Esophagus muscularis mucosa (tissue), 4 donors: Measurements from ENCODE around the gene L1CAM.

Source experiments
- EP300 ChIP-seq: sonication (generic); formaldehyde crosslinking; IDR thresholded peaks from one replicate; pipeline ENCODE4 v1.6.1; 2017; ENCODE audit warnings: antibody characterized with exemption
- POLR2AphosphoS5 ChIP-seq, 2 donors: sonication (generic); formaldehyde crosslinking; IDR thresholded peaks; one replicate each; pipeline ENCODE4 v1.6.1; 2017; ENCODE audit warnings: antibody characterized with exemption in 2 of 2
- TF ChIP-seq, protein P1 (sequence below), 3 experiments: fragments of 200-600 bp in 2 of 3; fragments of 450-650 bp in 1 of 3; sonication (generic) in 2 of 3; IDR thresholded peaks; one replicate each; pipeline ENCODE4 v1.5.1; 2017 to 2019; ENCODE audit warnings: antibody characterized with exemption in 3 of 3, mild to moderate bottlenecking in 2 of 3, moderate library complexity in 1 of 3

DNA sequence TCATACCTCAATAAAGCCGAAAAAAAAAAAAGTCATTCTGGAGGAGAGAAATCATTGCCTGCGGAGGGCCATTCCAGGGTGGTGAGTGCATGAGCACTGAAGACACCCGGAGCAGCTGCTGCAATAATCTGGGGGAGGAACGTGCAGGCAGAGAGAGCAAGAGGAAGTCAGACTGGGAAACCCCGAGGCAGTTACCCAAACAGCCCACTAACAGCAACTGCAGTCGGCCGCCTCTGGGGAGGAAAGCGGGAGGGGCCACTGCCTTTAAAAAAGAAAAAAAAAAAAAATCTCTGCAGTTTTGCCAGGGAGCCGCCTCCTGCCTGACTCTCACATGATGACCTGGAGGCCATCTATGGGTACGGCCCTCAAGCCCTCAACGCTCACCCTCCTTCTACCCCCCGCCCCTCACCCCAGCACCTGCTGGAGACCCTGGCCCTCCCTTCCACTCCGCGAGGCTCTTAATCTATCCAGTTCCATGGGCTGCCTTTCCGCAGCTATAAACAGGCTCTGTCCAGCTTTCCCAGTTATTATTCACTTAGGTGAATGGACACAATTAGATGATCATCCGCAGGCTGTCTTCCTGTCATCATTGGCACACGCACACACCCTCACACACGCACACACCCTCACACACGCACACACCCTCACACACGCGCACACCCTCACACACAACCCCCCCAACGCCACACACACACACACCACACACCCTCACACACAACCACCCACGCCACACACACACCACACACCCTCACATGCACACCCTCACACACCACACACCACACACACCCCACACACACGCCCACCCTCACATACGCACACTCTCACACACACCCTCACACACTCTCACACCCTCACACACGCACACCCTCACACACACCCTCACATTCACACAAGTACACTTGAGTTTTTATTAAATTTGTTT, 15.1 kb upstream of the L1CAM start:
- TF ChIP-seq, protein P1, sequence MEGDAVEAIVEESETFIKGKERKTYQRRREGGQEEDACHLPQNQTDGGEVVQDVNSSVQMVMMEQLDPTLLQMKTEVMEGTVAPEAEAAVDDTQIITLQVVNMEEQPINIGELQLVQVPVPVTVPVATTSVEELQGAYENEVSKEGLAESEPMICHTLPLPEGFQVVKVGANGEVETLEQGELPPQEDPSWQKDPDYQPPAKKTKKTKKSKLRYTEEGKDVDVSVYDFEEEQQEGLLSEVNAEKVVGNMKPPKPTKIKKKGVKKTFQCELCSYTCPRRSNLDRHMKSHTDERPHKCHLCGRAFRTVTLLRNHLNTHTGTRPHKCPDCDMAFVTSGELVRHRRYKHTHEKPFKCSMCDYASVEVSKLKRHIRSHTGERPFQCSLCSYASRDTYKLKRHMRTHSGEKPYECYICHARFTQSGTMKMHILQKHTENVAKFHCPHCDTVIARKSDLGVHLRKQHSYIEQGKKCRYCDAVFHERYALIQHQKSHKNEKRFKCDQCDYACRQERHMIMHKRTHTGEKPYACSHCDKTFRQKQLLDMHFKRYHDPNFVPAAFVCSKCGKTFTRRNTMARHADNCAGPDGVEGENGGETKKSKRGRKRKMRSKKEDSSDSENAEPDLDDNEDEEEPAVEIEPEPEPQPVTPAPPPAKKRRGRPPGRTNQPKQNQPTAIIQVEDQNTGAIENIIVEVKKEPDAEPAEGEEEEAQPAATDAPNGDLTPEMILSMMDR (IDR thresholded peaks at IDR 0.05) = no peak
- TF ChIP-seq EP300 (no peak), POLR2AphosphoS5 (IDR thresholded peaks at IDR 0.05) (peak in 1 of 2 donors; percentile 8)
